Measurements from ENCODE around the gene ITGAE. TPM values are rescaled to one million over a fixed set of nuclear protein-coding genes. Genes with fewer than 3 reads are reported as not detected.

The ITGAE gene
- polyA plus RNA-seq, 2 of the 4 experiments (the other 2 are of a cell fraction): 154 to 156 TPM

GRCh38 chr17:3761036-3761917, 39.7 kb downstream of the ITGAE start:
- ChIA-PET CTCF (interaction anchor here (0.6 to 9.2 kb wide), 9 partner anchors 8 to 85 kb away, joined by 3 to 88 read pairs (median 4); partner anchors contain the start of gene NCBP3), POLR2A (no interaction called here)
- H3K9me3 ChIP-seq: peaks cover 13% of the 10 kb centered on the region; the same call in 2 of the 3 replicates
- H3K4me1 ChIP-seq: no peaks in the 10 kb centered on the region
- no peak for FAIRE-seq
- TF ChIP-seq KDM5A (IDR thresholded peaks at IDR 0.05) (no peak), HEYL (CRISPR knock-in tag; IDR thresholded peaks at IDR 0.05) (no peak), RCOR1 (IDR thresholded peaks at IDR 0.05; ENCODE audit: low read depth, low read length) (no peak), NR3C1 (IDR thresholded peaks at IDR 0.05) (no peak), FOXS1 (CRISPR knock-in tag; IDR thresholded peaks at IDR 0.05) (no peak), GATA3 (IDR thresholded peaks at IDR 0.05; ENCODE audit: borderline replicate concordance) (no peak), SMC3 (IDR thresholded peaks at IDR 0.05) (no peak)
- TF ChIP-seq, protein P1, sequence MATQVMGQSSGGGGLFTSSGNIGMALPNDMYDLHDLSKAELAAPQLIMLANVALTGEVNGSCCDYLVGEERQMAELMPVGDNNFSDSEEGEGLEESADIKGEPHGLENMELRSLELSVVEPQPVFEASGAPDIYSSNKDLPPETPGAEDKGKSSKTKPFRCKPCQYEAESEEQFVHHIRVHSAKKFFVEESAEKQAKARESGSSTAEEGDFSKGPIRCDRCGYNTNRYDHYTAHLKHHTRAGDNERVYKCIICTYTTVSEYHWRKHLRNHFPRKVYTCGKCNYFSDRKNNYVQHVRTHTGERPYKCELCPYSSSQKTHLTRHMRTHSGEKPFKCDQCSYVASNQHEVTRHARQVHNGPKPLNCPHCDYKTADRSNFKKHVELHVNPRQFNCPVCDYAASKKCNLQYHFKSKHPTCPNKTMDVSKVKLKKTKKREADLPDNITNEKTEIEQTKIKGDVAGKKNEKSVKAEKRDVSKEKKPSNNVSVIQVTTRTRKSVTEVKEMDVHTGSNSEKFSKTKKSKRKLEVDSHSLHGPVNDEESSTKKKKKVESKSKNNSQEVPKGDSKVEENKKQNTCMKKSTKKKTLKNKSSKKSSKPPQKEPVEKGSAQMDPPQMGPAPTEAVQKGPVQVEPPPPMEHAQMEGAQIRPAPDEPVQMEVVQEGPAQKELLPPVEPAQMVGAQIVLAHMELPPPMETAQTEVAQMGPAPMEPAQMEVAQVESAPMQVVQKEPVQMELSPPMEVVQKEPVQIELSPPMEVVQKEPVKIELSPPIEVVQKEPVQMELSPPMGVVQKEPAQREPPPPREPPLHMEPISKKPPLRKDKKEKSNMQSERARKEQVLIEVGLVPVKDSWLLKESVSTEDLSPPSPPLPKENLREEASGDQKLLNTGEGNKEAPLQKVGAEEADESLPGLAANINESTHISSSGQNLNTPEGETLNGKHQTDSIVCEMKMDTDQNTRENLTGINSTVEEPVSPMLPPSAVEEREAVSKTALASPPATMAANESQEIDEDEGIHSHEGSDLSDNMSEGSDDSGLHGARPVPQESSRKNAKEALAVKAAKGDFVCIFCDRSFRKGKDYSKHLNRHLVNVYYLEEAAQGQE (IDR thresholded peaks at IDR 0.05): no peak
- TF ChIP-seq, protein P2, sequence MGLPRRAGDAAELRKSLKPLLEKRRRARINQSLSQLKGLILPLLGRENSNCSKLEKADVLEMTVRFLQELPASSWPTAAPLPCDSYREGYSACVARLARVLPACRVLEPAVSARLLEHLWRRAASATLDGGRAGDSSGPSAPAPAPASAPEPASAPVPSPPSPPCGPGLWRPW (IDR thresholded peaks at IDR 0.05): no peak
- TF ChIP-seq, protein P3, sequence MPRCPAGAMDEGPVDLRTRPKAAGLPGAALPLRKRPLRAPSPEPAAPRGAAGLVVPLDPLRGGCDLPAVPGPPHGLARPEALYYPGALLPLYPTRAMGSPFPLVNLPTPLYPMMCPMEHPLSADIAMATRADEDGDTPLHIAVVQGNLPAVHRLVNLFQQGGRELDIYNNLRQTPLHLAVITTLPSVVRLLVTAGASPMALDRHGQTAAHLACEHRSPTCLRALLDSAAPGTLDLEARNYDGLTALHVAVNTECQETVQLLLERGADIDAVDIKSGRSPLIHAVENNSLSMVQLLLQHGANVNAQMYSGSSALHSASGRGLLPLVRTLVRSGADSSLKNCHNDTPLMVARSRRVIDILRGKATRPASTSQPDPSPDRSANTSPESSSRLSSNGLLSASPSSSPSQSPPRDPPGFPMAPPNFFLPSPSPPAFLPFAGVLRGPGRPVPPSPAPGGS (IDR thresholded peaks at IDR 0.05): no peak
- H3K27ac ChIP-seq: no peak overlapping the region
- DNase-seq (ENCODE audit: low read depth in 1 of 2, low spot score in 1 of 2): no peak
- no peak overlapping the region for H3K4me3 ChIP-seq
- H3K4me2 ChIP-seq: no peak overlapping the region
- 0 out of 6 replicates have a peak, but pooled peaks have one; percentile 14 to 16 for ATAC-seq
- WGBS (ENCODE audit: missing lambda C conversion rate): 70% methylated on average over 23 of the region's 23 CpGs

DNA sequence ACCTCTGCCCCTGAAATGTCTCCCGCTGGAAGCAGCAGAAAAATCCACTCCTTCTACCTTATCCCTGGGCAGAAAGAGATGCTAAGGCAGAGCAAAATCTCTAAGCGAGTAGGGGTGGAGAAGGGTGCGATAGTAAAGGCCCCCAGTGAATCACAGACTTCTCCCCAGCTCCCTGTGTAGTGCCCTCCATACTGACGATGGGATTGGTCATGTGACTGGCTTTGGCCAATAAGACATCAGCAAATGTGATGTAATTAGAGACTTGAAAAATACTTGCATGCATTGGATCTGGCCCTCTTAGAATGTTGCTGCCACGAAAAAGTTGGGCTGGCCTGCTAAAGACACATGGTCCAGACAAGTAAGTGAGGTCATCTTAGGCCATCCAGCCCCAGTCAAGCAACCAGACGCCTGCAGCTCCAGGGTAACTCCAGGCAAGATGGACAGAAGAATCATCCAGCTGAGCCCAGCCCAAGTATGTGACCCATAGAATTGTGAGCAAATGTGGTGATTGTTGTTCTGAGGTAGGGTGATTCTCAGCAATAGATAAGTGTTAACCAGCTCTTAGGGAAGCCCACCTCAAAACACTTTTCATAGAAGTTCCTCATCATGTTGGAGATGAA, 41.3 kb downstream of the ITGAE start:
- WGBS (ENCODE audit: missing lambda C conversion rate): 40% methylated on average over 6 of the region's 6 CpGs
- H3K27ac ChIP-seq: no peak overlapping the region
- no peak for DNase-seq (ENCODE audit: low read depth in 1 of 2, low spot score in 1 of 2)
- H3K4me1 ChIP-seq: peaks cover 6% of the 10 kb centered on the region; the same call in 1 of the 3 replicates
- CTCF ChIA-PET: interaction anchor here (0.5 to 9.2 kb wide), 5 partner anchors 9 to 251 kb away, joined by 3 to 88 read pairs (median 5); partner anchors contain the start of gene NCBP3
- no peak for ATAC-seq
- FAIRE-seq: no peak
- no peak overlapping the region for H3K4me2 ChIP-seq
- no peak overlapping the region for H3K4me3 ChIP-seq
- no peak for TF ChIP-seq JUNB (IDR thresholded peaks at IDR 0.05)
- peak; percentile 61 for TF ChIP-seq USF2 (IDR thresholded peaks at IDR 0.05)
- no peak for TF ChIP-seq KDM5A (IDR thresholded peaks at IDR 0.05)
- peaks cover 13% of the 10 kb centered on the region; the same call in 2 of the 3 replicates for H3K9me3 ChIP-seq
- POLR2A ChIA-PET: no interaction called here

- FAIRE-seq: no peak
- Histone ChIP-seq H3K4me2 (peak overlapping the region; percentile 63), H3K27ac (peak overlapping the region in 1 of 2 experiments; percentile 45; a peak in 2 of 6 replicates)
These were observed 45.5 kb downstream of the ITGAE start for GRCh38 chr17:3755335-3756030.

More at GRCh38 chr17:3755335-3756030, 45.5 kb downstream of the ITGAE start:
- DNase-seq (ENCODE audit: low read depth in 1 of 2, low spot score in 1 of 2) (no peak), ATAC-seq (peak; percentile 3 to 8; a peak in 1 of 6 replicates)
- 85% methylated on average over 17 of the region's 20 CpGs for WGBS (ENCODE audit: missing lambda C conversion rate)
- no peak for TF ChIP-seq NR3C1 (IDR thresholded peaks at IDR 0.05)
- TF ChIP-seq HOXB5 (CRISPR knock-in tag; IDR thresholded peaks at IDR 0.05): no peak
- TF ChIP-seq USF2 (IDR thresholded peaks at IDR 0.05): no peak
- no peak for TF ChIP-seq RAD21 (conservative IDR thresholded peaks at IDR 0.05 in 1 of 2, IDR thresholded peaks at IDR 0.05 in 1 of 2)
- no peak for TF ChIP-seq TP53 (CRISPR knock-in tag; IDR thresholded peaks at IDR 0.05)
- TF ChIP-seq FOXS1 (CRISPR knock-in tag; IDR thresholded peaks at IDR 0.05): no peak
- TF ChIP-seq KDM1A (IDR thresholded peaks at IDR 0.05; ENCODE audit: low read depth): no peak
- TF ChIP-seq, protein P1 (IDR thresholded peaks at IDR 0.05): no peak
- peaks cover 9% of the 10 kb centered on the region; the same call in 1 of the 3 replicates for H3K4me1 ChIP-seq
- POLR2A ChIA-PET: no interaction called here
- peak overlapping the region; percentile 36 for H3K4me3 ChIP-seq
- peaks cover 13% of the 10 kb centered on the region; the same call in 2 of the 3 replicates for H3K9me3 ChIP-seq
- CTCF ChIA-PET: interaction anchor here (2.0 to 2.2 kb wide), 2 partner anchors 8 to 73 kb away, joined by 5 to 8 read pairs; no protein-coding TSS in a partner anchor

Data from A549 (cell line).